ENCODE results near the gene RBM20. TPM values are rescaled to one million over a fixed set of nuclear protein-coding genes. Genes with fewer than 3 reads are reported as not detected.
"Not testable (repeated sequence)": the region's sequence is repeated elsewhere in the genome, so short reads cannot be mapped to it uniquely, and the experiment has no call there.

RBM20 gene
- total RNA-seq, 1 donor from 2014 or later, result 1.5 TPM

DNA sequence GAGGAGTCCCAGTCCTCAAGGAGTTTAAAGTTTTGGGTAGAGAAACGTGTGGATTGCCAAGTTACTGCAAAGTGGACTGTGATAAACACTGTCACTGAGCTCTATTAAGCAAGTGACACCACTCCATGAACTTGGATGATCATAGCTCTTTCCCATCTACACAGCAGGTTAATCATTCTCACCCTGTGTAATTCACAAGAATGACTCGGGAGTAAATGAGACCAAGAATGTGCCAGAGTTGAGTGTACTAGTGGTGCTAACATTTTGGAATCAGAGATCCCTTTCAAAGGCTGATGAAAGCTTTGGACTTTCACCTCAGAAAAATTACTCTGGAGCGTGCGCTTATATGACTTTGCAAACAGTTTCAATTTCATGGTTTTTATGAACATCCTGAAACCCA lies 80.8 kb downstream of the RBM20 start:
- no peaks in the 10 kb centered on the region for H3K9me3 Mint-ChIP-seq (ENCODE audit: low read depth)
- peaks cover 5% of the 10 kb centered on the region for H3K4me1 Mint-ChIP-seq (ENCODE audit: low read depth)
- no peak overlapping the region for H3K4me3 Mint-ChIP-seq (ENCODE audit: low read depth)
- no peak for DNase-seq (ENCODE audit: low spot score, unreplicated experiment)
- TF ChIP-seq CTCF (IDR thresholded peaks at IDR 0.05; ENCODE audit: unreplicated experiment), result no peak
- no peak overlapping the region for H3K27ac Mint-ChIP-seq
- H3K36me3 Mint-ChIP-seq (ENCODE audit: insufficient read depth), result no peaks in the 10 kb centered on the region
- peaks cover 13% of the 10 kb centered on the region for H3K27me3 Mint-ChIP-seq

GRCh38 chr10:110725801-110726630 lies 81.9 kb downstream of the RBM20 start:
- H3K27ac Mint-ChIP-seq, result no peak overlapping the region
- DNase-seq (ENCODE audit: low spot score, unreplicated experiment), result no peak

GRCh38 chr10:110727785-110728184 lies 83.6 kb downstream of the RBM20 start:
- peaks cover 28% of the 10 kb centered on the region for H3K27me3 Mint-ChIP-seq
- H3K4me1 Mint-ChIP-seq (ENCODE audit: low read depth); H3K27ac Mint-ChIP-seq; H3K36me3 Mint-ChIP-seq (ENCODE audit: insufficient read depth); H3K9me3 Mint-ChIP-seq (ENCODE audit: low read depth); H3K4me3 Mint-ChIP-seq (ENCODE audit: low read depth); DNase-seq (ENCODE audit: low spot score, unreplicated experiment): not testable (repeated sequence)

More at GRCh38 chr10:110725801-110726630, 81.9 kb downstream of the RBM20 start:
- Mint-ChIP-seq H3K9me3 (ENCODE audit: low read depth) (no peaks in the 10 kb centered on the region), H3K27me3 (peaks cover 14% of the 10 kb centered on the region), H3K36me3 (ENCODE audit: insufficient read depth) (no peaks in the 10 kb centered on the region), H3K4me3 (ENCODE audit: low read depth) (no peak overlapping the region), H3K4me1 (ENCODE audit: low read depth) (peaks cover 5% of the 10 kb centered on the region)
- no peak for TF ChIP-seq CTCF (IDR thresholded peaks at IDR 0.05; ENCODE audit: unreplicated experiment)

- no peak overlapping the region for H3K4me3 Mint-ChIP-seq (ENCODE audit: low read depth)
- TF ChIP-seq CTCF (IDR thresholded peaks at IDR 0.05; ENCODE audit: unreplicated experiment), result no peak
- no peaks in the 10 kb centered on the region for H3K9me3 Mint-ChIP-seq (ENCODE audit: low read depth)
- H3K36me3 Mint-ChIP-seq (ENCODE audit: insufficient read depth), result no peaks in the 10 kb centered on the region
- peaks cover 6% of the 10 kb centered on the region for H3K4me1 Mint-ChIP-seq (ENCODE audit: low read depth)
- no peak overlapping the region for H3K27ac Mint-ChIP-seq
- DNase-seq (ENCODE audit: low spot score, unreplicated experiment), result no peak
- H3K27me3 Mint-ChIP-seq, result peaks cover 37% of the 10 kb centered on the region
Observed at GRCh38 chr10:110730345-110731050, 86.4 kb downstream of the RBM20 start.

DNA sequence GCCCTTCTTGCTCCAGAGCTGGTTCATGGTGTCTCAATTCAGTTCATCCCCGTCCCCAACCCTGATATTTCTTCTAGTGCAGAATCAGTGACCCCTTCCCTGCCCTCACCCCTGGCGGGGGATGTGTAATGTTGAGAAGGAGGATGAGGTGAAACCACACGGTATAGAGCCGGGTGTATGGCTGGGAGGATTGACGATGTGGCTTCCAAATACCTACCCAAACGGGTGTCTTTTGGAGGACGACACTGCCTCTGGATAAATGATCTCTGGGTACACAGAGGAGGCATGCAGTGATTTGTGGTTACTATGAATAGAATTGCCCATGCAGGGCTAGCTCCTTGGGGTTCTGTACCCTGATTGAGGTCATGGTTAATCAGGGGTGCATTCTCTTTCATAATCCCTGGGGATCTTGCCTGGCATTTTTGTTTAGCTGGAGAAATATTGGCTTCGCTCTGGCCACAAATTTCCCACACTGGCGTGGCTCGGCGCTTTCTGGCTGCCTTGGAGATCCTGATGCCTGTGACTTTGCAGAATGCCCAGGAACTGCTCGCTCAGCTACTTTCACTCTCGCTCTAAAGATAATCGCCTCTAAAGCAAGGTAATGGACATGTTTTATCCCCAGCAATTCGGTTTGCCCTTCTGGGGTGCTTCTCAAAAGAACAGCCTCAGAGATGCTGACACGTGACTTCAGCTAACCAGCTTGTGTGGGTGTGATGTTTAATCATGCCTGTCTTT lies 89.2 kb downstream of the RBM20 start:
- no peak for DNase-seq (ENCODE audit: low spot score, unreplicated experiment)
- Mint-ChIP-seq H3K36me3 (ENCODE audit: insufficient read depth) (no peaks in the 10 kb centered on the region), H3K4me1 (ENCODE audit: low read depth) (peaks cover 13% of the 10 kb centered on the region), H3K4me3 (ENCODE audit: low read depth) (no peak overlapping the region), H3K27ac (no peak overlapping the region), H3K9me3 (ENCODE audit: low read depth) (no peaks in the 10 kb centered on the region), H3K27me3 (peaks cover 38% of the 10 kb centered on the region)
- no peak for TF ChIP-seq CTCF (IDR thresholded peaks at IDR 0.05; ENCODE audit: unreplicated experiment)

All from progenitor cell of endocrine pancreas (in vitro differentiated cells).